Measurements from ENCODE around the gene FAM118B.
"Not testable (repeated sequence)": the region's sequence is repeated elsewhere in the genome, so short reads cannot be mapped to it uniquely, and the experiment has no call there.

FAM118B gene

DNA sequence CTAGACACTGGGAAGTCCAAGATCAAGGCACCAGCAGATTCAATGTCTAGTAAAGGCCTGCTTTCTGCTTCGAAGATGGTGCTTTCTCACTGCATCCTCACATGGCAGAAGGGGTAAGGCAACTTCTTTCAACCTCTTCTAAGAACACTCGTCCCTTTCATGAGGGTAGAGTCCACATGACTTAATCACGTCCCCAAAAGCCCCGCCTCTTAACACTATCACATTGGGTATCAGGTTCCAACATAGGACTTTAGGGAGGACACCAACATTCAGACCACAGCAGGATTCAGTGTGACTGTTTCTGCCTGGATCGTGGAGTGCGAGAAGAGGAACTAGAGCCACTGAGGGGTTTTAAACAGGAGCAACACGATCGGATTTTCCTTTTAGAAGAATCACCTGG is 67.6 kb downstream of the FAM118B start:
- DNase-seq, result no peak

DNA sequence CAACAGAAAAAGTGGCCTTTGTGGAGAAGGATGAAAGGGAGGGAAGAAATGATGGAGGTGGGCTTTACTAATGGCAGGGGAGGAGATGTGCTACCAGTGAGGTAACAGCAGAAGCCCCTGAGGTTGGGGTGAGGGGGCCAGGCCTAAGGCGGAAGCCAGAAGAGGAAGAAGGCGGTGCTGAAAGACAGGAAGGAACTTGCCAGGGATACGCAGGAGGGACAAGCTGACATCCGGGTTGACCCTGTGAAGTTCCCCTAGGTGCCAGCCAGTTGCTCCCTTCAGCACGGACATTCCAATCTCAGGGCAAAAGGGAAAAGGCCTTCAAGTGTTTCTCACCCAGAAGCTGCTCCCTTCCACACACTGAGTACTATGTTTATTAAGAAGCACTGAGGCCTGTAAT is 69.0 kb downstream of the FAM118B start:
- DNase-seq, result no peak

DNA sequence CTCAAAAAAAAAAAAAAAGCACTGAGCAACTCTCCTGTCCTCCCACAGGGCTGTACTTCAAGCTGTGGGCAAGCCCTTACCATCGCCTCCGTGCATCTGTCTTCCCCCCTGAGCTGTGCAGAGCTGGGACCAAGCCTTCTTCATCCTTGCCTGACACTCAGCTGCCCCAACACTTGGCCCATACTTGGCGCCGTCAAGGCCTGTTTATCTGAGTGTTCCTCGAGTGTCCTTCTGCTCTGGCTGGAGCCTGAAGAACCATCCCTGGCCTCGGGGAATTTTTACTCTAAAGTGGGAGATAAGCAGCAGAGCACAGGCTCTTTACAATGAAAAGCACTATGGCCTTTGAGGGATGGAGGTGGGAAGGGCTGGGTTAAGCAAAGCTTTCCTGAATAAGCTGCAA is 69.7 kb downstream of the FAM118B start:
- DNase-seq, result no peak

DNA sequence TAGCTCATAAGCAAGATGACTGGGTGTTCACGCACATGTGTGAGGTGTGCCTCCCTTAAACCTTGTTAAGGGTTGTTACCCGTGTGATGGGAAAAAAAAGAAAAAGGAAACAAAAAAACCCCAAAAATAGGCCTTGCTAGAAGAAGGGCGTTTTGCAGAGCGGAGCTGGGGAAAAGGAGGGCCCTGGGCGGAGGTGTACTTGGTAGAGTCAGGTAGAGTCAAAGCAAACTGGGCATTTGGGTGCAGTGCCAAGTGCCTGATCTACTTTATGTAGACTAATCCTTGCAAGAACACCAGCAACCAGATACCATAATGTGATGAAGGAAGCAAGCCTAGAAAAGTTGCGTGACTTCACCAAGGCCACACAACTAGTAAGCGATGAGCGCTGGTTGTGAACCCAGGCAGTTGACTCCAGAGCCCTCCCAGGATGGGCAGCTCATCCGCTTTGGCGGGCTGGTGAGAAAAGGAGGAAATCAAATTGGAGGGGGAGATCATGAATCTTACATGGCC is 70.1 kb downstream of the FAM118B start:
- DNase-seq, result no peak

DNA sequence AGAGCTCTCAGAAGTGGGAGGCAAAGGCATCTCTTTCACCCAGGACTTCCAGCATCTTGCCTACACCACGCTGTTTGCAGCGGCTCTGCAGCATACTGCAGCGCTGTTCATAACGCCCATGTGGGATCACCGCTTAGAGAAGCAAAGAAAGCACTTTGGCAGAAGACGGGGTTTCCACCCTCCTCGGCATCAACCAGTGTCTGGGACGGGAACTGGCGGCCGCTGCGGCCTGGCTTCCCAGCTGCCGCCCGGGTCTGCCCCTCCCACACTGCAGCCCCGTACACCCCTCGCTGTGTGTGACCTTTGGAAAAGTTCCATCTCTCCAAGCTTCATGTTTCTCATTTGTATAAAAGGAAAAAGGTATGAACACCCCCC is 70.8 kb downstream of the FAM118B start:
- no peak for DNase-seq

DNA sequence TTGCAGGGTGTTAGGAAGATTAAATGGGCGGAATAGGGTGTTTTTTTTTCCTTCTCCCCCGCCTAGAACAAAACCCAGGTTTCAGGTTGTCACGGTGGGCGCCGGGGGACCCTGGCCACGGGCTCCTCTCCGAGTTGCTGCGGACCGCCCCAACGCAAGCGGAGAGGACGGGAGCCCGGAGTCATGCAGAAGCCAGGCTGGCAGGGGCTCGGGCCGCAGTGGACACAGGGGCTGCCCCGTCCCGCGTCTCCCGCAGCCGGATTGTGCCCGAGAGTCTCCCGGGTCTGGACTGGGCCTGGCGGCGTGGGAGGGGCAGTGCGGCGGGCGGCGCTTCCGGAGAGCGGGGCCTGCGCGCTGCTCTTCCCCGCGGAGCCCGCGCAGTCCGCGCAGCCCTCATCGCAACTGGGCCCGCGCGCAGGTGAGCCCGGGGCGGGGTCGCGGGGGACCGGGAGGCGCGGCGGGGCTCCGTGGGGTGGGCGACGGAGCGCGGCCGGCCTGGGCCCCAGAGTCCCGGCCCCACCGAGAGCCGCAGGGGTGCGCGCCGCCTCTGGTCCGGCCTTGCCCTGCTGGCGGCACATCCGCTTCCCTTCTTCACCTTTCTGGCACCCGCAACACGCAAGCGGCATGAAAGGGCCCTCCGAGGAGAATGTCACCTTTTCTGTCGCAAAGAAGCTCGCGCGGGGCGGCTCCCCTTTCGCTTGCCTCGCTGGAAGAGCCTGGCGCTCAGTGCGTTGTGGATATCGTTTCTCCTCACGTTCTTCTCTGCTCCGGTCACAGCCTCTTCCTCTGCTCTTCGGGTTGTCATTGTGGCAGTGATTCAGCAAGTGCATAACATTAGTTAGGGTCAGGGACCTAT is 71.4 kb downstream of the FAM118B start, which contains the start of gene TIRAP:
TSS of gene TIRAP (plus strand) at position 358 of the 856 bp plus-strand sequence. CDS start 7,802 bp downstream, outside the sequence.
- DNase-seq, result no peak

DNA sequence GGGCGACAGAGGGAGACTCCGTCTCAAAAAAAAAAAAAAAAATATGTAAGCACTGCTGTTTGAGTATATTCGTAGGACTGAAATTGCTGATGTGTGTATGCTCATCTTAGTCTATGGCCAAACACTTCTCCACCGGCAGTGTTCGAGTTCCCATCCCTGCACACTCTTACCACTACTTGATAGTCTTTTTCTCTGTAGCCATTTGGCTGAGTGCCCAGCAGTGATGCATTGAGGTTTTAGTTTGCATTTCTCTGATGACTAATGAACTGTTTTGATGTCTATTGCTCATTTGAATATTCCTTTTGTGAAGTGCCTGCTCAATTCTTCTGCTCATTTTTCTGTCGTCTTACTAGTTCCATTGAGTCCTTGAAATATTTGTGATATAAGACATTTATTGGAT is 73.2 kb downstream of the FAM118B start:
- DNase-seq, result no peak

DNA sequence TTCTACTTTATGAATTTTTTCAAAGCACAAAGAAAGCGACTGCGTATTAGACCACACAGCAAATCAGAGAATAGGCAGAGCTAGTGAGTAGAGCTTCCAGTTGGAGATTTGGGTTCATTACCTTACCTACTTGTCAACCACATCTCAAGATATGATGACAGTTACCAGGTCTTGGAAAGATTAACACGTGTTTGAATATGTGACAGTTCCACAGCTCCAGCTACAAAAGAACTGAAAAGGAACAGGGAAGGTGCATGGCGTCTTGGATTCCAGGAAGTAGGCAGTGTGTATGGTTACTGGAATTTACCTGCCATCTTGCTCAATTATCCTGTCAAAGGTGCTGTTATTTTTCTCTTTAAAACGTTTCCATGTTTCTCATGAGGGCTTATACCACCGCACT is 76.7 kb downstream of the FAM118B start:
- no peak for DNase-seq

DNA sequence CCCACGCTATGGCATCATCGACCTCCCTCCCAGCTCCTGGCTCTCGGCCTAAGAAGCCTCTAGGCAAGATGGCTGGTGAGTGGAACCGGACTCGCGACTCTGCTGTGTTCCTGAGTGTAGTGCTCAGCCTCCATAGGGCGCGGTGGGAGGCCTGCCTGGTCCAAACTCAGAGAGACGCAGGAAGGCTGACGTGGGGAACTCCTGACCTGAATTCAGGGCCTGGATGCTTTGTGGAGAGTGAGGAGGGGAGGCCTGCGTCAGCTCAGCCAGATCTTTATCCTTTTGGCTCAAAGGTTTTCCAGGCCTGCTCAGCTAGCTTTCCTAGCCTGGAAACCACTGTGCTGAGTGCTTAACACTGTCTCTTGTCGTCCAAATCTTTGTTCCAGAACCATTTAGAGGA is 79.3 kb downstream of the FAM118B start:
- DNase-seq, result no peak

DNA sequence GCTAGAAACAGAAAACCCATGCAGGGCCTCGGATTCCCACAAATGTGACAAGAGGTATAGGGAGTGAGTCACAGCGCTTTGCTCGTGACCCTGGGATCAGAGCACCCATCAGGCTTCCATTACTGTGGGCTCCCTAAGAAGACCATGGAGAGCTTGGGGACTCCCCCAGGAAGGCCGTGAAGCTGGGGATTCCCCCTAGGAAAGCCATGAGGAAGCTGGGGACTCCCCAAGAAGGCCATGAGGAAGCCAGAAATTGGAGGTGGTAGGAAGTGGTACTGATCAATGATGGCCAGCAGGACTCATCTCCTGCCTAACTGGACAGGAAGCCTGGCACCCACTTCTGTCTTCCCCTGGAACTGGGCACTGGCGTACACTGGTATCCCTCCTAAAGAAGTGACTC is 82.1 kb downstream of the FAM118B start:
- no peak for DNase-seq

DNA sequence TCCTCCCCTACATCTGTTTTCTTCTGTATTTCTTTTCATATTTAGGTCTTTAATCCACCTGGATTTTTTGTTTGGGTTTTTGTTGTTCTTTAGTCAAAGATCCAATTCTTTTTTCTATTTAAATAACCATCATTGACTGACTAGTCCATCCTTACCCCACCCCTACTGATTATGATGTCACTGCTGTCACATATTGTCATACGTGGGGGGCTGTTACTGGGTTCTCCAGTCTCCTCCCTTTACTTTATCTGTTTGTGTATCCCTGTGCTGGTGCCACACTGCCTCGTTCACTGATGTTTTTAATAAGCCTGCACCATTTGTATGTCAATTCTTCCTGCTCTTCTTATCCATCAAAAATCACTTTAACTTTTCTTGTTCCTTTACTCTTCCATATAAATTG is 85.4 kb downstream of the FAM118B start:
- no peak for DNase-seq

DNA sequence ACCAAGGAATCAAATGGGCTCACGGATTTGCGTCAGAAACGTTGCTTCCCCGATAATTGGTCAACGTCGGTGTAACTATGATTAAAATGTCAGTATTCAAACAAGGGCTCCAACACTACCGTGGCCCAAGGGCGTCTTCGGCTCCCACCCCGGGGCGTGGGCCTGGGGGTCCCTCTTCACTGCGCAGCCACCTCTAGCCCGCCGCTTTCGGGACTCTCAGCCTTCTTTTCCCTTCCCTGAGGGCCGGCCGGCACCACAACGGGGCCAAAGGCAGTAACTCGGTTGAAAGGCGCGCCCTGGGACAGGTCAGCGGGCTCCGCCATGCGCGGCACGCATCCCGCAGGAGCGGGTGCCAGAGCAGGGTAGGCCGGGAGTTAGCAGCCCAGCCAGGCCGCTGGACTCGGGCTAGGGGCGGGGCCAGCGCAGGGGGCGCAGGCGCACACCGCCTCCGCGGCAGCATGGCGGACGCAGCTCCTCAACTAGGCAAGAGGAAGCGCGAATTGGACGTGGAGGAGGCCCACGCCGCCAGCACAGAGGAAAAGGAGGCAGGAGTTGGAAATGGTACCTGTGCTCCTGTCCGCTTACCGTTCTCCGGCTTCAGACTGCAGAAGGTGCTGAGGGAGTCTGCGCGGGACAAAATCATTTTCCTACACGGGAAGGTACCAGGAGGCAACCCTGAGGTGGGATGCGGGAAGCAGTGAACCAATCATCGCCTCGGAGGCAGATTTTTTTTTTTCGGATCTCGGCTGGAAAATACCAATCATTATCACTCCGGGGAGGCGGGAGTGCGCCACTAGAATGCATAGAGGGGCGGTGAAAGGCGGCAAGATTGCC is 92.3 kb downstream of the FAM118B start, which contains the start of gene DCPS:
TSS of gene DCPS (plus strand) at position 438 of the 834 bp plus-strand sequence. CDS start at position 459, 21 bp downstream.
- DNase-seq, result peak; percentile 63

DNA sequence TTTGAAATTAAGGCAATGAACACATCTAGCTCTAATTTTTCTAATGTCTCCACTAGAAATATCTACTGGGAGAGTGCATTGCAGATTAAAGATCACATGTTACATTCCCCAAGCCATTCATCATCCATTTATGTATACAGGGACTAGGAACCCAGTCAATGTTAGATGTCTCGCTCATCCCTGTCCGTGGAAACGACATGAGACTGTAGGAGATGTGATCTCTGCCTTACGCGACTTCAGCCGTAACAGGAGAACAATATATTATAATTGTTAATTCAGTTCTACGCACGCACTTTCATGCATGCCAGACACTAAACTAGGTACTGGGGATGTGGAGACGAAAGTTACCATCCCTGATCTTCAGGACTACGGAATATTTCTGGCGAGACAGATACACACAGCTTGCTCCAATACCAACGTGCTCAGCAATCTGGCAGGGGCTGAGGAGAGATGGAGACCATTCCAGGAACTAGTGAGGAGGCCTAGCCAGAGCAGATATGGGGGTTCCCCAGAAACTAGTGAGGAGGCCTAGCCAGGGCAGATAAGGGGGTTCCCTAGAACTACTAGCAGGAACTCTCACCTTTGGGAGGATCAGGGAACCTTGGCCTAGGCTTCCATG is 93.0 kb downstream of the FAM118B start:
- no peak for DNase-seq

DNA sequence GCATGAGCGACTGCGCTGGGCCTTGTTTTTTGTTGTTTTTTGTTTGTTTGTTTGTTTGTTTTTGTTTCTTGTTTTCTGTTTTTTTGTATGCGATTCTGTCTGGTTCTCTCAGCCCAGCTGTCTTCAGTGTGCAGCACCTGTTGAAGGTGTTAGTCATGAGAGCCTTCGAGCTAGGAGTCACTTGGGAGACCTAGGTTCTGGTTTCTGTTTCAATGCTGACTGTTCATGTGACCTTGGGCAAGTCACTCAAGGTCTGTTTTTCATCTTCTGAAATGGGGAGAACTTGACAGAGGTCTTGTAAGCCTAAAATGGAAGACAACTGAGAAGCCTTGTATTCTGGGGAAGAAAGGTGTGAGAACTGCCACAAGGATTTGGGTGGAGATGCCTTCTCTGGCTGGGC is 94.1 kb downstream of the FAM118B start:
- no peak for DNase-seq

DNA sequence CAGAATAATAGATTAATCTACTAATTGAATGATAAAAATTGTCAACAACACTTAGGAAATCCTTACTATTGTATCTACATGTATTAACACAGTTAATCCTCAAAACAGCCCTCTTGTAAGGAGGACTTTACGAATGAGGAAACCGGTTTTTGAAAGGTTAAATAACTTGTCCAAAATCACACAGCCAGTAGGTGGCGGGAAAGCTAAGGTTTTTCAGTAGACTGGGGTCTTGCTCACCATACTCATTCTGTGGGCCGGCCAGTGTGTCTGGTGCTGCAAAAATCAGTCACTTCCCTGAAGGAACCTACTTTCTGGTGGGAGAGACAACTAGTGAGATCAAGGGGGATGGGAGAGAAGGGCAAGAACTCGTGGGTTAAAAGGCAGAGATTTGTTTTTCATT is 96.1 kb downstream of the FAM118B start:
- DNase-seq, result no peak

DNA sequence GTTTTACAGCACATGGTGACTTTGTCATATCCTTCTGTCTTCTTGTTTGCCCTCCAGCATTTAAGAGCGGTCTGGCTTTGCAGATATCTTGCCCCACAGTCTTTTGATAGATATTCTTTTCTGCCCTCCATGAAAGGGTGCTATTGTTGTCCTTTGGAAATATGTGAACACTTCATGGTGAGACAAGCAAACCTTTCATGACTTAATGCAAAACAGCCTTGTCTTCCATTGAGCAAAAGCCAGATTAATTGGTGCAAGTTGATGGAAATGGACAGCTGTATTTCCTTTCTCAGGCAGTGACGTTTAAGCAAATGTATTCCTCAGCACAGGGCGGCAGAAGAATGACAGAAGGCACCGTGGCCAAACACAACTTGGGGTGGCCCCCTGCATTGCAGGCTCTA is 96.7 kb downstream of the FAM118B start:
- no peak for DNase-seq

DNA sequence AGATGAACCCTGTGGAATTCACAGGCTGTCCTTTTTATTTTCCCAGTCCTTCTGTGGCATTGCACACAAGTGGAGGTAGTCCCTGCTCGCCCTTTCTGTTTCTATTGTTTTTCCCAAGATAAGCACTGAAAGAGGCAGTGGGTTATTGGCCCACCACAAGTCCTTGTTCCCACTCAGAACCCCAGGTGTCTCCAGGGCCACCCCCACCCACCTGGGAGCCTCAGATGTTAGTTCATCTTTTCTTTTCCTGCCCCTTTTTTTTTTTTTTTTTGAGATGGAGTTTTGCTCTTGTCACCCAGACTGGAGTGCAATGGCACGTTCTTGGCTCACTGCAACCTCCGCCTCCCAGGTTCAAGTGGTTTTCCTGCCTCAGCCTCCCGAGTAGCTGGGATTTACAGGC is 97.2 kb downstream of the FAM118B start:
- not testable (repeated sequence) for DNase-seq

DNA sequence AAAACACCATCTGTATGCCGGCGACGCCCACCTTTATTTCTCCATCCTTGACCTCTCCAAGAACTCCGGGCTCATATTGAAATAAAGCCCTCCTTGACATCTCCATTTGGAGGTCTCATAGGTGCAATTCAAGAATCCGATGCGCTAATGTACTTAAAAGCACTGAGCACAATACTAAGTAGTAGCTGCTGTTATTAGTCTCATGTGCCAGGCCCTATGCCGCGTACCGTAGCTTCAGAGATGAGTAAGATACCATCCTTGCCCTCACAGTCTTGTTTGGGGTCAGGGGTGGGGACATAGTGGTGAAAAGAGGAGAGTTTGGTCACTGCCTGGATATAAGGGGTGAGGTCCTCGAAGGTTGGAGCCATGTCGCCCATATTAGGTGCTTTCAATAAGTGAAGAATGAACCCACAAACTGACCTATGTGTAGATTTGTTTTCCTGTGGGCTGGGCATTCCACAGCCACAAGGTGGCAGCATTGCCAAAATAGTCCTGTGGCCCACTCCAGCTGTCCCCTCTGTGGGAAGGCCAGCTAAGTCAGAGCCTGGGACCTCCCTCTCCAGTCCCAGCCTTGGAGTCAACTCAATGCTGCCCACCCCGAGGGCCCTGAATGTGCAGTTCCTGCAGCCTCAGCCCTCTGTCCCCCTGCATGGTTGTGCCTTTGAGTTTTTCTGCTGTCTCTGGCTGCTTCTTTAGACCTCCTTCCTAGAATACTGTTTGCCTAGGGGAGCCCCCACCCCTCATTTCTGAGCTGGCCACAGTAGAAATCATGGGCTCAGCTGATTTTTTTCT is 98.8 kb downstream of the FAM118B start:
- DNase-seq, result no peak

DNA sequence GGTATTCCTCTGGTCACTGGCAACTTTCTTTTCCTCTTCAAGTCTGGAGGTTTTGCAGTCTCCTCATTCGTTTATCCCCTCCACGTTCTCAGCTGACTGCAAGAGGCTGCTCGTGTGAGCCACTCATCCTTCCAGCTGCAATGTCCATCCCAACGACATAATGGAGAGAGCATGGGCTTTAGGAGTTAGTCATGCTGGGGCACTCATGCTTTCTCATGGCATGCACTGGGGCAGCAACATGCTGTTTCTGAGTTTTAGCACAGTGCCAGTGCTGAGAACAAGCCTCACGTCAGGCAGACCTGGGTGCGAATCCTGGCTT is 99.4 kb downstream of the FAM118B start:
- no peak for DNase-seq

DNA sequence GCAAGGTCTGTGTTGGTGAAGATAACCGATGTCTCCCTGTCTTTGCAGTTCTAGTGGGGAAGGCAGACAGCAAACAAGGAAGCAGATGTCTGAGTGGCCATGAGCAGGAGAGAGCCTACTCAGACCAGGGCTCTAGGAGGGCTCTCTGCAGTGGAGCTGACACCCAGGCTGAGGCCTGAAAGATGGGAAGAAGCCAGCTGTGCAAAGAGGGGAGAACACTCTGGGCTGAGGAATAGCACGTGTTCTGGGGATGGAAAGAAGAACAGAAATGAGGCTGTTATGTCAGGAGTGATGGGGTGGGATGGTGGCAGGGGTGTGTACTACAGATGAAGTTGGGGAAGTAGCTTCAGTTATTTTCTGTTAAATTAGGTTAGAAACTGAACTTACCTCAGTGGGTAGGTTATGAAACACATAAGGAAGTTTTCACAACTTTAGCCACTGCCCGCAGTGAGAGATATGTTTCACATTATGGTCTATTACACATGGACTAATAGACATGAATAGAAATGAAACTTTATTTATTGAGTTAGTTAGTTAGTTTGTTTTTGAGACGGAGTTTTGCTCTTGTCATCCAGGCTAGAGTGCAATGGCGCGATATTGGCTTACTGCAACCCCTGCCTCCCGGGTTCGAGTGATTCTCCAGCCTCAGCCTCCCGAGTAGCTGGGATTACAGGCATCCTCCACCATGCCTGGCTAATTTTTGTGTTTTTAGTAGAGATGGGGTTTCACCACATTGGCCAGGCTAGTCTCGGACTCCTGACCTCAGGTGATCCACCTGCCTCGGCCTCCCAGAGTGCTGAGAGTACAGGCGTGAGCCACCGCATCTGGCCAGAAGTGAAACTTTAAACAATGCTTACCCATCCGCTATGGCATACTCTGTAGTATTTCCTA is 100.1 kb downstream of the FAM118B start:
- no peak for DNase-seq
